ENCODE measurements around the gene RAI2. TPM values are rescaled to one million over a fixed set of nuclear protein-coding genes. Genes with fewer than 3 reads are reported as not detected.

RAI2 gene
- total and polyA plus RNA-seq, 9 donors = 1.5 to 11.1 (median 8.2) TPM

DNA sequence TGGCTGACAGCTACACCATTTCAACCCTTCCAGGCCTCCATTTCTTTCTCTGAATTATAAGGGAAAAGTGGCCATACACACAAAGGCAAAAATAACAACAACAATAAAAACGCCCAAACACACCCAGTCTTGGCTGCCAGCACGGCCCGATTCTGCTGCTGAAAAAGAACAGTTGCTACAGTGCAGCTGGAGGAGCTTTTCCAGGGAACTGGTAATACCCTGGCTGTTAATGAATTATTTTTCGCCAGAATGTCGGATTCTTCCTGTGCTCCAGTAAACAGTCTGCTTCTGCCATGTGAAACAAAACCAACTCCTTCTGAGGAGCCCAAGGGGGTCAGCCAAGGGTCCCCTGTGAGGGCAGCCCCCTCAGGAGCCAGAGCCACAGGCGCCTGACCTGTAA is 6.6 kb downstream of the RAI2 start:
- peak overlapping the region; percentile 69 for H3K27ac ChIP-seq (ENCODE audit: low read length)

DNA sequence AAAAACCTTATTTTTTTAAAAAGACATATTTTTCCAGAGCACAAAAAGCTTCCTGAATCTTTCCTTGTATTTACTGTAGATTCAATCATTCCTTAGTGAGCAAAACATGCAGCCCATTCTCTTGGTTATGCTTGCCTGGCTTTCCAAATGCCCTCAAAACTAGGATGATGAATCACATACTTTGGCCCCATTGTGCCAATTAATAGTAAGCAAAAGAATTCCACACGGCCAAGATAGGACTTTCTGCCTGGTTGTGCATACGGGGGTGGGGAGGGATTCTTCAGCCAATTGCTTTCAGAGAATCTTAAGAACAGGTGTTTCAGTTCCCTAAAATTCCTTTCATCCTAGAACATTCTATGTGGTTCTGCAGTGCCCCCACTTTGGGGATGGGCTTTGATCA is 7.0 kb downstream of the RAI2 start:
- Histone ChIP-seq H3K36me3 (ENCODE audit: control insufficient read depth, insufficient read depth, low read length) (no peaks in the 10 kb centered on the region), H3K27ac (ENCODE audit: low read length) (peak overlapping the region; percentile 69), H3K4me3 (ENCODE audit: low read length) (no peak overlapping the region), H3K4me1 (ENCODE audit: control insufficient read depth, insufficient read depth, low read length) (peaks cover 12% of the 10 kb centered on the region), H3K9me3 (replicated peaks; ENCODE audit: control insufficient read depth, low read depth, low read length) (no peaks in the 10 kb centered on the region), H3K27me3 (ENCODE audit: control insufficient read depth, insufficient read depth, low read length) (peaks cover 54% of the 10 kb centered on the region)
- WGBS (ENCODE audit: insufficient coverage) = 55% methylated on average over 2 of the region's 2 CpGs
- no peak for DNase-seq

More for the DNA sequence above, 6.6 kb downstream of the RAI2 start:
- Histone ChIP-seq H3K4me1 (ENCODE audit: control insufficient read depth, insufficient read depth, low read length) (peaks cover 13% of the 10 kb centered on the region), H3K4me3 (ENCODE audit: low read length) (no peak overlapping the region), H3K9me3 (replicated peaks; ENCODE audit: control insufficient read depth, low read depth, low read length) (no peaks in the 10 kb centered on the region), H3K27me3 (ENCODE audit: control insufficient read depth, insufficient read depth, low read length) (peaks cover 58% of the 10 kb centered on the region), H3K36me3 (ENCODE audit: control insufficient read depth, insufficient read depth, low read length) (no peaks in the 10 kb centered on the region)
- DNase-seq = peak; percentile 46
- 57% methylated on average over 5 of the region's 6 CpGs for WGBS (ENCODE audit: insufficient coverage)

DNA sequence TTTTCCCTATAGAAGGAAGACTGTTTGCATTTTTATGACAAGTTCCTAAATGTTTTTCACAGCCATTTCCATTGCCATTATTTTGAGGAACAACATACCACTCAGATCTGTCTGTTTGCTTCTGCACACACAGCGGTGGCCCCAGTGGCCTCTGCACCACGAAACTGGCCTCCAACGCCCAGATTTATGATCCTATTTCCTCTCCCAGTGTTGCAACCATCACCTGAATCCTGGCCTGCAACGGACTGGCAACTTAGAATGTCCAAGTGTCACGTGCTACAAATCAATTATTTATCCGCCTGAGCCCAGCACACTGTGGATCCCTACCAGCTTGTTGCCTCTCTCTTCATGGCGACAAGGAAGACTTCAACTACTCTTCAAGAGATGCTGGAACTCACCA is 9.2 kb downstream of the RAI2 start:
- Histone ChIP-seq H3K4me3 (ENCODE audit: low read length) (no peak overlapping the region), H3K36me3 (ENCODE audit: control insufficient read depth, insufficient read depth, low read length) (no peaks in the 10 kb centered on the region), H3K4me1 (ENCODE audit: control insufficient read depth, insufficient read depth, low read length) (peaks cover 8% of the 10 kb centered on the region), H3K27ac (ENCODE audit: low read length) (no peak overlapping the region), H3K27me3 (ENCODE audit: control insufficient read depth, insufficient read depth, low read length) (peaks cover 53% of the 10 kb centered on the region), H3K9me3 (replicated peaks; ENCODE audit: control insufficient read depth, low read depth, low read length) (no peaks in the 10 kb centered on the region)
- 53% methylated on average over 7 of the region's 7 CpGs for WGBS (ENCODE audit: insufficient coverage)
- DNase-seq = no peak

DNA sequence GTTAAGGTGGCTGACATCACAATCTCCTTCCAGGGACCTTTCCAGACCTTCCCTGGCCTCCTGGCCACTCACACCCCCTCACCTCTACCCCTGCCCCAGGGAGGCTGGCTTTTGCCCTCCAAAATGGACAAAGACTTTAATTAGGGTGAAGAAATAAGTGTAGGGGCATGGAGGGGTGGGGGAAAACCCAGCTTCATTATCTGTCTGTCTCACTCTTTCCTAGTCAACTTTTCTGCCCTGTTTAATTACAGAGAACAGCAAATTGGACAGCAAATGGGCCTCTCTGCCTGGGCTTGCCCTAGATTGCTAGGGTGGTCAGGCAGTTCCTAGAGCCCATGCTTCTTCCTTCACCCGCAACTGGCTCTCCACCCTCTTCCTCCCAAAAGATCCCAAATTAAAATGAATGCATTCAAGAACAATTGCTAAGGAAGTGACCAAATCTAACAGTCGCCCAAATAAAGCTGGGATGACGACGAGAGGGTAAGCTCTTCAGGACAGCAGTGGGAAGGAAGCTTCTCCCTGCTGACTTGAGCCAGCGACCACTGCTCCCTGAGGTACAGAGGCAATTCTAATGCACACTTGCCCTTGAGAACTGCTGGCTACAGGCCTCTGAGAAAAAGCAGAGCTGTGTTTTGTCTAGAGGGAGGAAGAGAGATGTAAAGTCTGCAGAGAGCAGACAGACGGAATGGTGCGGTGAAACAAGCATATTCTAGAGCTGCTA is 12.4 kb downstream of the RAI2 start:
- 43% methylated on average over 4 of the region's 7 CpGs for WGBS (ENCODE audit: insufficient coverage)
- H3K9me3 ChIP-seq (replicated peaks; ENCODE audit: control insufficient read depth, low read depth, low read length) = no peaks in the 10 kb centered on the region
- H3K4me1 ChIP-seq (ENCODE audit: control insufficient read depth, insufficient read depth, low read length) = no peaks in the 10 kb centered on the region
- H3K4me3 ChIP-seq (ENCODE audit: low read length) = no peak overlapping the region
- no peak for DNase-seq
- H3K36me3 ChIP-seq (ENCODE audit: control insufficient read depth, insufficient read depth, low read length) = no peaks in the 10 kb centered on the region
- no peak overlapping the region for H3K27ac ChIP-seq (ENCODE audit: low read length)
- peaks cover 47% of the 10 kb centered on the region for H3K27me3 ChIP-seq (ENCODE audit: control insufficient read depth, insufficient read depth, low read length)

DNA sequence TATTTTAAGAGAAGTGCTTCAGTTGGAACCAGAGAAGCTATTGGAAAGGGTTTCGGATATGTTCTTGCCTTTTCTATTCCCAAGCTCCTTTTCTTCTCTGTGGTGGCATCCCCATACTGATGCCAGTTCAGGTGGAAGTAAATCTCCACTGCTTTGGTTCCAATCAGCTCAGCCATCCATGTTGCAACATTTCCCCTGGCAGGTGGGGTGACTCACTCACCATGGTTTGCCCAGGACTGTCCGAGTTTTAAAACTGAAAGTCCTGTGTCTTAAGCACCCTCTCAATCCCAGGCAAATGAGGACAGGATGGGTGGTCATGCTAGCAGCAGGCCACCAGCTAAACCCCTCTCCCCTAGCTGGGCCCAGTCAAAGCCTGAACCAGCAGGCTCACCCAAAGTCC is 15.1 kb downstream of the RAI2 start:
- Histone ChIP-seq H3K4me3 (ENCODE audit: low read length) (no peak overlapping the region), H3K27me3 (ENCODE audit: control insufficient read depth, insufficient read depth, low read length) (peaks cover 49% of the 10 kb centered on the region), H3K36me3 (ENCODE audit: control insufficient read depth, insufficient read depth, low read length) (no peaks in the 10 kb centered on the region), H3K9me3 (replicated peaks; ENCODE audit: control insufficient read depth, low read depth, low read length) (no peaks in the 10 kb centered on the region), H3K27ac (ENCODE audit: low read length) (no peak overlapping the region), H3K4me1 (ENCODE audit: control insufficient read depth, insufficient read depth, low read length) (no peaks in the 10 kb centered on the region)
- no CpG with 5 or more reads among the region's 2 CpGs for WGBS (ENCODE audit: insufficient coverage)
- no peak for DNase-seq

DNA sequence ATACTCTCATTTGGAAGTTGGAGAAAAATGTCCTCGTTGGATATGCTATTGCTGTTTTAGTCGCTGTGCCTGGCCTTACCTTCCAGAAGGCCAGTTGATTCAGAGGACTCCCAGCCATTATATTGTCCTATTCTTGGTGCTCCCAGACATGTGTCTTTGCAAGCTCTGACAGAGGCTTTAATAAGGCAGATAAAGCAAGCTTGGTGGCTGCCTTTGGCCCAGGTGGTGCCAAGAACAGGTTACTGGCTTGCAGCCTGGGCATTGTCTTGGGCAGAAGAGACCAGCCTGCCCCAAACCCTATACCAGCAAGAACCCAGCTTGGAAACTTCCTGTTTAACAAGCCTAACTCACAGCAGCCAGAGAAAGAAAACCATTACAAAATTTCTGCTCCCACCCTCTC is 16.9 kb downstream of the RAI2 start:
- Histone ChIP-seq H3K9me3 (replicated peaks; ENCODE audit: control insufficient read depth, low read depth, low read length) (no peaks in the 10 kb centered on the region), H3K27ac (ENCODE audit: low read length) (no peak overlapping the region), H3K36me3 (ENCODE audit: control insufficient read depth, insufficient read depth, low read length) (no peaks in the 10 kb centered on the region), H3K4me1 (ENCODE audit: control insufficient read depth, insufficient read depth, low read length) (no peaks in the 10 kb centered on the region), H3K27me3 (ENCODE audit: control insufficient read depth, insufficient read depth, low read length) (peaks cover 45% of the 10 kb centered on the region), H3K4me3 (ENCODE audit: low read length) (no peak overlapping the region)
- WGBS (ENCODE audit: insufficient coverage) = 50% methylated on average over 1 of the region's 2 CpGs
- DNase-seq = no peak

DNA sequence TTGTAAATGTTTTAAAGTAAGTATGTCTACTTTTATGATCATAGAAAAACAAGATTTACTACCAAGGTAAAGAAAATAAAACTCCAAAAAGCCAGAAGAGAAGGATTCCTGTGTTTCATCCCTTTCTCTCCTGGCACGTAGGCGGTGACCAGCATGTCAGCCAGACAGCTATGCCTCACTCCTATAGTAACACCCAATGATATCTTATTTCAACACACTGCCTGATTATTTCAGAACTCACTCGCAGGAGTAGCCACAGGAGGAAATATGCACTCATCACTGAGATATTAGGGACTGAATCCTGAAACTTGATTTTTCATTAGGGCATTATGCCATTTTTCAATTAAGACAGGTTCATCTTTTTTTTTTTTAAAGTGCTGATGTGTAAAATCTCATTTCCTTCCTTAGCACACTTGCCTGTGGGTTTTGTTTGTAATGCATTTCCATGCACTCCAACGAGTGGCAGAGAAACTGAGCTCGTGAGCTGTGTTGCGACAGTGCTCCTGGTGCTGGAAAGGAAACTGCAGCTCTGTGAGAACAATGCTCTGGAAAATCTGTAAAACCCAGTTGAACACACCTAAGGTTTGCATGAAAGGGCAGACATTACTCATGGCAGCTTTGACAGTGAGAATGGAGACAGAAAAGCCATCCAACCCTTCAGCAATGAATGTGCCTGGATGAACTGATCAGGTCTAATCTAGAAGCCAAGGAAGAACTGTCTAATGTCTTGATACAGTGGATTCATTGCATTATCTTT is 18.2 kb downstream of the RAI2 start:
- H3K4me3 ChIP-seq (ENCODE audit: low read length) = no peak overlapping the region
- no peaks in the 10 kb centered on the region for H3K9me3 ChIP-seq (replicated peaks; ENCODE audit: control insufficient read depth, low read depth, low read length)
- H3K27ac ChIP-seq (ENCODE audit: low read length) = peak overlapping the region; percentile 17
- peaks cover 43% of the 10 kb centered on the region for H3K27me3 ChIP-seq (ENCODE audit: control insufficient read depth, insufficient read depth, low read length)
- WGBS (ENCODE audit: insufficient coverage) = 42% methylated on average over 6 of the region's 6 CpGs
- H3K36me3 ChIP-seq (ENCODE audit: control insufficient read depth, insufficient read depth, low read length) = no peaks in the 10 kb centered on the region
- peak; percentile 25 for DNase-seq
- H3K4me1 ChIP-seq (ENCODE audit: control insufficient read depth, insufficient read depth, low read length) = no peaks in the 10 kb centered on the region

DNA sequence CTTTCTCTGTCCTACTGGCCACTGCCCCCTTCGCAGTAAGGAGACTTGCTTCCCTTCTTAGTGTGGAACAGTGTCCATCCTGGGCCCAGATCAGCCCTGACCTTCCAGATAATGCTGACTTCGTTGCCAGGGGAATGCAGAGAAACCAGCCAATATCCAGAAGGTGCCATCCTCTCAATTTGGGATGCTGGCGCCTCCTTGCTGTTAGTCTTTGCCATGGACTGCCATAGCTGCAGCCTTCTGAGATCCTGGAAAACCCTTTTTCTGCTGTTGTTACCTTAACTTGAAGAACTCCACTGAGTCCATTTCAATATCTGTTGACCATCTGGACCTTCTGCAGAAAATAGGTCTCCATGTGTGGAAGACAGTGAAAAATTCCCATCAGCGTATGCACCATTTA is 21.8 kb downstream of the RAI2 start:
- DNase-seq = no peak
- no peaks in the 10 kb centered on the region for H3K36me3 ChIP-seq (ENCODE audit: control insufficient read depth, insufficient read depth, low read length)
- H3K9me3 ChIP-seq (replicated peaks; ENCODE audit: control insufficient read depth, low read depth, low read length) = no peaks in the 10 kb centered on the region
- H3K4me3 ChIP-seq (ENCODE audit: low read length) = no peak overlapping the region
- H3K27ac ChIP-seq (ENCODE audit: low read length) = no peak overlapping the region
- WGBS (ENCODE audit: insufficient coverage) = 42% methylated on average over 3 of the region's 4 CpGs
- H3K4me1 ChIP-seq (ENCODE audit: control insufficient read depth, insufficient read depth, low read length) = peaks cover 4% of the 10 kb centered on the region
- H3K27me3 ChIP-seq (ENCODE audit: control insufficient read depth, insufficient read depth, low read length) = peaks cover 43% of the 10 kb centered on the region

DNA sequence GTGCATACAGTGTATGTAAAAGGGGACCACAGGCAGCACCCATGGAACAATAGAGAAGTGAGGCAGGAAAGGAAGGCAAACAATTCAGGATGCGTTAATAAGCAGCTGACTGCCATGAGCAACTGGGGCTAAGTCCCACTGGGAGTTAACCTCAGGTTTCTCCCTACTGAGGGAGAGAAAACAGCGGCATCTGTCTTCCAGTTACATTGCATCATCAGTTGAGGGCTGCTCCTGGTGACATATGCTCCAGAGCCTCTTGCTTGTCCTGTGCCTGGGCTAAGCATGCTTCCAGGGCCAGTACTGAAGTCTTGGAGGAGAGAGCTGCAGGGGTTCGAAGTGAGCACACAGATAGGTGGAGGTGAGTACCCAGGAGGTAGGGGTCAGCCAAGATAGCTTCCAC is 24.3 kb downstream of the RAI2 start:
- no peaks in the 10 kb centered on the region for H3K9me3 ChIP-seq (replicated peaks; ENCODE audit: control insufficient read depth, low read depth, low read length)
- peaks cover 4% of the 10 kb centered on the region for H3K4me1 ChIP-seq (ENCODE audit: control insufficient read depth, insufficient read depth, low read length)
- peaks cover 40% of the 10 kb centered on the region for H3K27me3 ChIP-seq (ENCODE audit: control insufficient read depth, insufficient read depth, low read length)
- no peak overlapping the region for H3K27ac ChIP-seq (ENCODE audit: low read length)
- WGBS (ENCODE audit: insufficient coverage) = 50% methylated on average over 3 of the region's 3 CpGs
- DNase-seq = no peak
- H3K36me3 ChIP-seq (ENCODE audit: control insufficient read depth, insufficient read depth, low read length) = no peaks in the 10 kb centered on the region
- H3K4me3 ChIP-seq (ENCODE audit: low read length) = no peak overlapping the region

DNA sequence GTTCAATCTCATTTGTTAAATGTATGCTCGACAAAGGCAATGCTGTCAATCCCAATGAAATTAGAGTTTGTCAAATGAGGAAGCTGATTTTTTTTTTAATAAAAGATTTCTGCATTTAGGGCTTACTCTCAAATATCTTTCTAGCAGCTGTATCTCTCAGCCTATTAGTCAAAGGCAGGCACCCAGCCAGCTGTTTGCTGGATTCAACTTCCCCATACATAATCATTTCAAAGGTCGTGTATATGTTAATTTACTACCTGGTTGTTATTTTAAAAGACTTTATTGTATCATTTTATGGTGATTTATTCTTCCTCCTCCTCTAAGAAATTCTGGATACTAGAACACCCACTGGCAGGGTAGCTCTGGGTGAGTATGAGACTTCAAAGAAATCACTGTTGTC is 27.1 kb downstream of the RAI2 start:
- Histone ChIP-seq H3K27me3 (ENCODE audit: control insufficient read depth, insufficient read depth, low read length) (peaks cover 33% of the 10 kb centered on the region), H3K4me1 (ENCODE audit: control insufficient read depth, insufficient read depth, low read length) (peaks cover 4% of the 10 kb centered on the region), H3K9me3 (replicated peaks; ENCODE audit: control insufficient read depth, low read depth, low read length) (no peaks in the 10 kb centered on the region), H3K36me3 (ENCODE audit: control insufficient read depth, insufficient read depth, low read length) (no peaks in the 10 kb centered on the region), H3K4me3 (ENCODE audit: low read length) (no peak overlapping the region), H3K27ac (ENCODE audit: low read length) (no peak overlapping the region)
- WGBS (ENCODE audit: insufficient coverage) = no CpG with 5 or more reads among the region's 2 CpGs
- DNase-seq = no peak

All from muscle of leg (tissue), 11 donors.